Measurements from ENCODE around the gene ZNF563. TPM values are rescaled to one million over a fixed set of nuclear protein-coding genes. Genes with fewer than 3 reads are reported as not detected.

Gene ZNF563
- total RNA-seq (2022; extraction: Qiagen RNA extraction; ENCODE audit: low read depth): not detected in 5 replicates

GRCh38 chr19:12333162-12334159 is at the start of gene ZNF563:
ZNF563 (minus strand) TSS chr19:12333633; CDS start chr19:12333482, 151 bp downstream.

DNA sequence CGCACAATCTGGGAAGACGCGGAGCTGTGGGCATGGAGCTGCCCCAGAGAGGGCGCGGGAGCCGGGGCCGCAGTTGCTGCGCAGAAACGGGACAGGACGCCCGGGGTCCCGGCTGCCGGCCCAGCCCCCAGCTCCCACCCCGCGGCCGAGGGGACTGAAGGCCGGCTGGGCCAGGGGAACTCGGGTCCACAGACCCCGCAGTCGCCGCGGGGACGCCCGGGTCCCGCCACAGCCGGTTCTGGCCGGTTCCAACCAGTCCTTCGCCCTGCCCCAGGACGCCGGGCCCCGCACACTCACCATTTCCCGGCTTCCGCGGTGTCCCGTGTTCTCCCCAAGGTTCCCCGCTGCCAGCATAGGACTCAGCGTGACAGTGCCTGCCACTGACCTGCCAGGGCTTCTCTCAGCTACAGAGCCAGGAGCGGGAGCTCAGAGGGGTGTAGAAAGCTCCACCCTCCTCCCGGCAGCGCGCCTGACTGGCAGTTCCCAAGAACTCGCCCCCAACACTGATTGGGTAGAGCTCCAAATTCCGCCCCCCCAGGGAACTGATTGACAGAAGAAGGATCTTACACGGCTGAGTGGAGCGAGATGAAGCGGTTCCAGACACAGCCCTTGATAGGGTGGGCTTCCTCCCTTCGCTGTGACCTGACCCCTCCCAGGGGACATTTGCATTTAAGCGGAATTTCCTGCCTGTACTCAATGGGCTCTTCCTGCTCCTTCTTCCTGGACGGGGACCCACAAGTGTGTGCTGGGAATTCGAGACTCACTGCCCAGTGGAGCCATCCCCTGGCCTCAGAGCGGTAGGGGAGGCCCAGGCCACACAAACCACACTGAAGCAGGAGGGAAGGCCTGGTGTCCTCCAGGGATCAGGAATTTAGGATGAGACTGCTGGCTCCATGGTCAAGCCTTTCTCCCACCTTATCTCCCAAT is 32.1 kb upstream of the ZNF563 start, which contains the start of gene ZNF442:
TSS of gene ZNF442 (minus strand) at position 448 of the 927 bp plus-strand sequence. CDS start 2,052 bp downstream, outside the sequence.

DNA sequence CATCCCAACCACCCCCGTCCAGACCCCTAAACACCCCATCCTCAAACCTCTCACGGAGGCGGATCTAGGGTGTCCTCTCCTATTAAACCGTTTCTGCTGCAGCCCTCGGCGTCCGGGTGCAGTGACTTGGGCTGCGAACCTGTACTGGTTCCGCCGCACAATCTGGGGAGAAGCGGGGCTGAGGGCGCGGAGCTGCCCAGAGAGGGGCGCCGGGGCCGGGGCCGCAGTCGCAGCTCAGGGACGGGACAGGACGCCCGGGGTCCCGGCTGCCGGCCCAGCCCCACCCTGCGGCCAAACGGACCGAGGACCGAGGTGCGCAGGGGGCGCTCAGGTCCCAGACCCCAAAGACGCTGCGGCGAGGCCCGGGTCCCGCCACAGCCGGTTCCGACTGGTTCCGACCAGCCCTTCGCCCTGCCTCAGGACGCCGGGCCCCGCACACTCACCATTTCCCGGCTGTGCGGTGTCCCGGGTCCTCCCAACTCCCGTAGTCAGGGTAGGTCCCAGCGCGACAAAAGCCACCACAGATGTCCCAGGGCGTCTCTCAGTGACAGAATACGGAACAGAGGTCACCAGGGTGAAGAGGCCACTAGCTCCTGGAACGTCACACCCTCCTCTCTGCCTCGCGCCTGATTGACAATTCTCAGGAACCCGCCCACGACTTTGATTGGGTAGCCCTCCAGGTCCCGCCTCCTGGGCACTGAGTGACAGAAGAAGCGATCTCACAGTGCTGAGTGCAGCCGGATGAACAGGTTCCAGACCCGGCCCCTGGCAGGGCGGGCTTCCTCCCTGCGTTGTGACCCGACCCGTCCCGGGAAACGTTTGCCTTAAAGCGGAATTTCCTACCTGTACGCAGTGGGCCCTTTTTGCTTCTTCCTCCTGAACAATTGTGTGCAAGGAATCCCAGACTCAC is 38.9 kb downstream of the ZNF563 start, which contains the start of gene ZNF44:
TSS of gene ZNF44 (minus strand) at position 635 of the 910 bp plus-strand sequence. CDS start at position 446, 189 bp downstream.

Other genes with a start within 250 kb of the ZNF563 start
- gene ZNF20, start 193.3 kb downstream of the ZNF563 start, total RNA-seq (2022; extraction: Qiagen RNA extraction; ENCODE audit: low read depth): 0.11 to 0.35 TPM in 2 of 5 replicates, not detected in the others
- gene ZNF625, start 176.9 kb downstream of the ZNF563 start, total RNA-seq (2022; extraction: Qiagen RNA extraction; ENCODE audit: low read depth): not detected in 5 replicates
- 1.3 to 3.8 TPM (median 1.7 TPM) in 5 replicates for gene ZNF136, start 170.5 kb downstream of the ZNF563 start, total RNA-seq (2022; extraction: Qiagen RNA extraction; ENCODE audit: low read depth)
- 0.57 to 0.80 TPM (median 0.72 TPM) in 5 replicates for gene ZNF44, start 38.8 kb downstream of the ZNF563 start, total RNA-seq (2022; extraction: Qiagen RNA extraction; ENCODE audit: low read depth)
- gene ZNF442, start 32.0 kb upstream of the ZNF563 start, total RNA-seq (2022; extraction: Qiagen RNA extraction; ENCODE audit: low read depth): not detected in 5 replicates
- 1.4 to 1.7 TPM (median 1.5 TPM) in 5 replicates for gene ZNF799, start 67.6 kb upstream of the ZNF563 start, total RNA-seq (2022; extraction: Qiagen RNA extraction; ENCODE audit: low read depth)
- gene ZNF443, start 107.4 kb upstream of the ZNF563 start, total RNA-seq (2022; extraction: Qiagen RNA extraction; ENCODE audit: low read depth): 0.89 to 1.4 TPM (median 1.00 TPM) in 5 replicates
- gene ZNF709, start 151.2 kb upstream of the ZNF563 start, total RNA-seq (2022; extraction: Qiagen RNA extraction; ENCODE audit: low read depth): 0.02 to 0.05 TPM in 2 of 5 replicates, not detected in the others
- 1.7 to 2.6 TPM (median 2.1 TPM) in 5 replicates for gene ZNF564, start 217.8 kb upstream of the ZNF563 start, total RNA-seq (2022; extraction: Qiagen RNA extraction; ENCODE audit: low read depth)

Measured in A549 treated with DMSO at 1 μM for 4 hours (cell line).